ENCODE measurements around the gene FBXL17.

Gene FBXL17

DNA sequence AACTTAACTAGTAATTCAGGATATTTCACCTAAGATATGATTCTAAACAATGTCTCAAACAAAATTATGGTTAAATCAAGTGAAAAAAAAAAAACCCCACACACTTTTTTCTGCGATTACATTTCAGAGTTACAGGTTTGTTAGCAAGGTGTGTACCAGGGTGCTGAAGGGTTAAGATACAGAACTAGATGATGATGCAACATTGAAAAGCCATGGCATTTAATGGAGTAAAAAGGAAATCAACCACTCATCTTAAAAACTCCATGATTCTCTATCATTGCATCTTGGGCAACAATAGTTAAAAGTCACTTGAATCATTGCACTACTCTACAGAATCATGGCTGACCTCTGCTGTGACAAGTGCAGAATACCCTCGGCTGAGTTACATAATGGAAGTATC lies 440.9 kb downstream of the FBXL17 start:
- no peak for DNase-seq

DNA sequence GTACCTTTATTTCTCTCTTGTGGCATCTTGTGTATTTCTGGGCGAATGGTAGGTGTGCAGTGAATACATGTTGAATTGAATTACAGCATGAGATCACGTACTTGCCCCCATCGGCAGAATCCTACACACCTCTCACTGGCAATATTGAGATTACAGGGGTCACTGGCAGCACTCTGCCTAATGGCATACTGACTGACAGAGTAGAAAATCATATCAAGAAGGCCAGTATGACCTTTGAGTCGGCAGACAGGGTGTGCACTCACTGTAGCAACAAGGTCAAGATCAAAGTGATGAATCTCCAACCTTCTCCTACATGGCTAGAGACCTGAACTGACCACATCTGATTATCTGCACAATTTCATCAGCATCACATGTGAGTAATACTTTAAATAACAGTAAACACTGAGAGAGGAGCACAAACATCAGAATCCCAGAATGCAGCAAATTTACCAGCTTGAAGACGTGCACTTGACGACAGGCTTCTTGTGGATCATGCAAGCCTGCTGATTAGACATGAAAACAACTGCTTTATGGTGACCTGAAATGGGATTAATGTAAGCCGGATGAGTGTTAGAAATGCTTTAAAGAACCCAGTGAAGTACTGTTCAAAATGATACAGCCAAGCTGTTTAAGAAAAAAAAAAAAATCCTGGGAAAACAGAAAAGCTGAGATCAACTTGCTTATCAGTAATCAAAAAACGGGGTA lies 444.1 kb downstream of the FBXL17 start:
- no peak for DNase-seq

DNA sequence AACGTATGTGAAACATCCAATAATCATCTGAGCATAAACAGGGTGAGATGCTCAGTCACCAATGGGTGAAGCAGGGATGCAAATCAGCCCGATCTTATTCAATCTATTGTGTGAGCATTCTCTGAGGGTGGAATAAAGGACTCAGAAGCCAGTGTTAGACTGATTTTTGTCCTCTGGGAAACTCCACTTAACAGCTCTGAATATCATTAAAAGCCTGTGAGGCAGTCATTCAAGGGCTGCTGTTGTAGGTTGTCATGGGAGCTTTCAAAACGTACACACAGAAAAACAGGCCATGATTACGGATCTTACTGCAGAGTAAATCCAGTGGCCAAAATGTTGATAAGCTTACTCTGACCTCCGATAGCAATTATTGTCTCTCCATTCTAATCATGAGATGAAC lies 444.7 kb downstream of the FBXL17 start:
- DNase-seq: no peak

DNA sequence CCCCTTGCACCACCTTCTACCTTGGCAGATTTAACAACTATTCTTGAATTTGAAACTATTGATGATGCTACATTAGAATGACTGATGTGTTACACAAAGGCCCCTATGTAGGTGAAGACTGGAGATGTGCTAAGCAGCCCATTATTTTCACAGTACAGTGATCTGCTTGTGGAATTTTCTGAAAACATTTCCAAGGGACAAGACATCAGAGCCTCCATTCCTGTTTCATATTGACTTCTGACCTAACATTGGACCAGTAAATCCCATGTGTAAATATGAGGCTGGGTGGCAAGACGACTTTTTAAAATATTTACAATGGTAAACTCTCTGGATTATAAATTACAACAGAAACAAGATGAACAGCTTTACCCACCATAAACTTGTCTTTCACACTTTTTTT lies 445.4 kb downstream of the FBXL17 start:
- no peak for DNase-seq

DNA sequence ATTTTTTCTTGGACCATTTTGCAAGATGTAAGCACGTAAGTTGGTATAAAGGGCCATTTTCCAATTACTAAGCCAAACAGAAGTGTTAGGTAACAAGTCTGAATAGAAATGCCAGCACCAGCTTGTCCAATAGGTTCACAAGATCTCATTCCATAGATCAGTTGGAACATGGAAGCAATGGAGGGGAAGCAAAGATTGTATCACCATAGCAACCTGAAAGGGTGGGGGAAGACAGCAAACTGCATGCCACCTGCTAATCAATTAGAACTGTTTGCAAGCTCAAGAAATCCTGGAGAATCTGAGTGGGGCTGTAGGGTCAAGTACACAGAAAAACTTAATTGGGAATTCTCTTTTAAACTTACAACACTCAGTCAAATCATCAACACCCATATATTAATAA lies 446.3 kb downstream of the FBXL17 start:
- DNase-seq: no peak

DNA sequence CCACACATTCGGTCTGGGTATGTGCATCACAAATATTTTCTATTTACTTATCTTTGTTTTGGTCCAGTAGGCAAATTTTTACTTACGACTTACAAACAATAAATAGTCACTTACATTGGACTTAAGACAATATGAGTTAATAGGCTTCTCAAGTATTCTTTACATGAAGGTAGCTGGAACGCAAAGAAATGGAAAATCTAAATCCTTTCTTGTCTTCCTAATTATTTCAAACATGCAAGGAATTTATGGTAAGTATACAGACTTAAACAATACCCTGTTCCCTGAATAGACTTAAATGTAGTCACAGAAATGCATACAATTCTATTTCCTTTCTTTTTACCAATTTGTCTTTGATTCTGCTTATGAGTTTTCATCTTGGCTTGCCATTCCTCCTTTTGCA lies 448.6 kb downstream of the FBXL17 start:
- no peak for DNase-seq

DNA sequence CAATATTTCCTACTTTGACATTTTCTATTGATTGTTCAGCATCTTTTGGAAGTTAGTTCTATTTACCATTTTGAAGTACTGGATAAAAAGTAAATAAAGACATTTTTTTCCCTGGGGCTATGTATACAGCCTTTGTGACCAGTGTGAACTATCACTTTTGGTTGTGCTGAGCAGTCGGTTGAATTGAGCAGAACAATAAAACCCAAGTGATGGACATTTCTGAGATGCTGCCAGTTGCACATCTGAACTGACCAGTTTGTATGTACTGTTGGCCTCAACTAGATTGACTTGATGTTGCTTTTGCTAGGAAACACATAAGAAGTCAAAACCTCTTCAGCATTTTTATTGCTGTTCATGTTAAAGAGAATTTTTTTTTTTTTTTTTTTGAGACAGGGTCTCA lies 451.0 kb downstream of the FBXL17 start:
- no peak for DNase-seq

DNA sequence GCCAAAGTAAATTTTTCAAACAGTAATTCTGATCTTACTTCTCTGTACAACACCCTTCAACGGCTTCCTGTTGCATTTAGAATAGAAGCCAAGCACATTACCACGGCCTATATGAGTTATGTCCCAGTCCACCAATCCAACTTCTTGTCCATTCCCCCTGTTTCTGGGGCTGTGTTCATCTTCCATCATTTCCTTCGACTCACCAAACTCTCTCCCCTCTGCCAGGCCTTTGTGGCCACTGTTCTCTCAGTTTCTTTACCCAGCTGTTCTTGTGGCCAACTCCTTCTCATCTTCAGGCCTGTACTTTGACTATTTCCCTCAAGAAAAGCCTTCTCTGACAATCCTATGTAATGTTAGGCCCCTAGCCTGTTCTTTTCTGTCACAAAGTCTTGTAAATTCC lies 451.8 kb downstream of the FBXL17 start:
- DNase-seq: no peak

DNA sequence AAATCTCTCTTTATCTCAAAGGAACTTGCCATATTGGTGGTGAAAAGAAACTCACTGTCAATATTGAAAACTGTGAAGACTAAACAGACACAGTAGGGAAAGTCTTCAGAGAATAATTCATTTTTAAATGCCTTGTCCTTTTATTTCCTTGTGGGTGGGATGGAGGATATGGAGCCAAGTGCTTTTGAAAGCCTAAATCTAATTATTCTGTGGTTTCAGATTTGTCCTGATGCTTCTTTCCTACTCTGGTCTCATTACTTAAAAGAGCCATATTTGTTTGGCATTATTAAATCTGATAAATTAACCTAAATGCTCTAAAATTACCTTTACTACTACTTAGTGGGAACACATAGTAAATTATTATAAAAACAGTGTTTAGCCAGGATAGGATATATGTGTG lies 452.8 kb downstream of the FBXL17 start:
- DNase-seq: no peak

DNA sequence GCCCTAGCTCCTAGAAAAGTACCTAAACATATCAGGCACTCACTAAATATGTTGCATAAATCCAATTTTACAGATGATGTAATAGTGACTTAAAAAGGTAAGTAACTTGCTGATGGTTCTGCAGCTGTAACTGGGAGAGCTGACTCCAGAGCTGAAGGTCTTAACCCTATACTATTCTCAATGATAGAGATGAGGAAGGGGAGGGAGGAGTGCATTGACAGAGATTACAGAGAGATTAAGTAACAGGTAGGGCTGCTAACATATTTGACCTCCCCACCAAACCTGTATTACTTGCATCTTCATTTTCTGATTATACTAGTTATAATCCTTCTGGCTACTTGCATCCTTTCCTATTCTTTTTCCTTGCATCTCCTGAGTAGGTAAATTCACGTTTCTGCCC lies 455.8 kb downstream of the FBXL17 start:
- no peak for DNase-seq

DNA sequence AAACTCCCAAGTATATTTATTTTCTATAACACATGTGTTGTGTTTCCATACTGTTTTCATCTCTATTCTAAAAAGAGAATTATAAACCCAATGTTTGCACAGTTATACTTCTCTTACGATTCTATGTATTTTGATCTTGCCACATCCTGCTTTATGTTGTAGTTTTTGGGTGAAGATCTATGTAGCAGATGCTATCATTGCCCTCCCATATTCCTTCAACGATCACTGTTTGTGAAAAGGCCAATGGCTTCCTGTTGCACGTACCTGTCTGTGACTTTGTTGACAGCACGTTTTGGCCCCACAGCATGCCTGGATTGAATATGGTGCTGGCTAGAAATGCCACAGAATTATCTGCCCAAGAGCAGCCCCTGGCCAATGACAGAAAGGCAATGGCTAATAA lies 456.7 kb downstream of the FBXL17 start:
- DNase-seq: no peak

DNA sequence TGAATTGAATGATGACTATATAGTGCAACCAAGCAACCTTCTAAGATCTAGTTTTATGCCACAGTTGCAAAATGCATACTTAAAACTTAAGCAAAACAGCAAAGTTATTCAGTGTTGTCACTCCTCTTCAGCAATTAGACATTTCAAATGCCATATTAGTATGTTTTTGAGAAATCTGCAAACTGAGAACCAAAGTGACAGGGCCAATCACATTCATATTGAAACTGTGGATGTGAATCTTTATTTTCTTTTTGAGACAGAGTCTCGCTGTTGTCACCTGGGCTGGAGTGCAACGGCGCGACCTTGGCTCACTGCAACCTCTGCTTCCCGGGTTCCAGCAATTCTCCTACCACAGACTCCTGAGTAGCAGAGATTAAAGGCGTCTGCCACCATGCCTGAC lies 461.9 kb downstream of the FBXL17 start:
- DNase-seq: no peak

DNA sequence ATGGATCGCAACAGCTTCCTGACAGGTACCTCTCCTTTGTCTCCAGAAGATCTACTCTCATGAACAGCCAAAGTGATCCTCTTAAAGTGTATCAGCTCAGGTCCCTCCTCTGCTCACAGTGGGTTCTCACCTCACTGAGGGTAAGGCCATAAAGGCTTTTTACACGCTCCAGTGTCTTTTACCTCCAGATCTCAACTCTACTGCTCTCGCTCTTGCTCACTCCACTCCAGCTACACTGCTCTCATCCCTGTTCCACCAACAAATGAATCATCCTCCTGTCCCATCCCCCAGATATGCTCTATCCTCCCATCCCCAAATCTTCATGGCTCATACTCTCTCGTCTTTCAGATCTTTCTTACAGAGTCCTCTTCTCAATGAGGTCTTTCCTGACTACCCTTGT lies 462.5 kb downstream of the FBXL17 start:
- no peak for DNase-seq

DNA sequence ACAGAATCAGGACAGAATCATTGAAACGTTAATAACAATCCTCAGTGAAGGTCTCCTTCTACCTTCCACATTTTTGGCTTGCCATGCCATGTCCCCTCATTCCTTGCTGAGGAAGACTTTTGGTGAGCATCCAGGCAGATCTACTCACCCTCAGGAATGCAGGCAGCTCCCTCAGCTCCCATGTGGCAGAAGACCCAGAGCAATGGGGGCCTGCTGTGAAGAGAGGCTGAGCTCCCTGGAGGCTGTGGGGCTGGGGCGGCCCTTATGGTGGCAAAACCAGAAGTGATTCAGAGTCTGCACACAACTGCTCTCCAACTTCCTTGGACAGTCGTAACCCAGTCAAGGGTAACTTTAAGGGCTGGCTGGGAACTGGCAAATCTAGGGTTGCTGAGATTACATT lies 463.9 kb downstream of the FBXL17 start:
- no peak for DNase-seq

DNA sequence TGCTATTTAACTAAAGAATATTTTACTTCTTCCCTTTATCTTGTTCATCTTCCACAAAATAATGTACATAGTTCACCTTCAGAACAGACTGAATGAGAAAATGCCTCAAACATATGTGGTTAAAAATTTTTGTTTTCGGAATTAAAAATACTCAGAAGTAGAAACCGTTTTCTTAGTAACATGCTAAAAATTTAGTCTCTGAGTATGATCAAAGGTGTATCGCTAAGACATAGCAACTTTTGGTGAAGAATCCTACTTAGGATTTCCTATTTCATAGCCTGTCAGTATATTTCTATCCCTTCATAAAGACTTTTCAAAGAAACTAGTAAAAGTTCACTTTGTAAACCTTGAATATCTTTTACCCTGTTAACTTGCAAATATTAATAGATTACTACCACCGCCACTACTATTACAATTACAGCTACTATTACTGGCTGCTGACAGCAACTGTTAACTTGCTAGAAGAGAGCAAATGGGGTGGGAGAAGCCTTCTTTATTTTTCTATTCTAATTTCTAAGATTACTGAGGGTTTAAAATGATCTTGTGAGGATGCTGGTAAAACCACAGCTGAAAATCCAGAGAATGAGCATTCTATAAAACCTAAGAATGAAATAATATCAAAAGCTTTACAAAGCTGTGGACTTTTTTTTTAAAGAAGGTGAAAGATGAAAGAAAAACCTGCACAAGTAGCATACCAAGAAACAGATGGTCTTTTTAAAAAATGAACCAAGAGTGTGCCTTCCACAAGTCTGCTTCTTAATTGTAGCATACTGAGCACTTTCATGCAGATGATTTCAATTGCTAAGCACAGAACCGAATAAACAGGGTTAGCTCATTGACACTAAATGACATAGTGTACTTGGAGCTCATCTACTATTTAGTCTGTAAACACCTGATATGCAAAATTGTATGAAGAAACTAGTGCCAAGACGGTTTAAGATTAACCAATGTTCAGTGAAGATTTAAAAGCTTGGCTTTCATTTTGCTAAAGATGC lies 464.9 kb downstream of the FBXL17 start:
- no peak for DNase-seq

DNA sequence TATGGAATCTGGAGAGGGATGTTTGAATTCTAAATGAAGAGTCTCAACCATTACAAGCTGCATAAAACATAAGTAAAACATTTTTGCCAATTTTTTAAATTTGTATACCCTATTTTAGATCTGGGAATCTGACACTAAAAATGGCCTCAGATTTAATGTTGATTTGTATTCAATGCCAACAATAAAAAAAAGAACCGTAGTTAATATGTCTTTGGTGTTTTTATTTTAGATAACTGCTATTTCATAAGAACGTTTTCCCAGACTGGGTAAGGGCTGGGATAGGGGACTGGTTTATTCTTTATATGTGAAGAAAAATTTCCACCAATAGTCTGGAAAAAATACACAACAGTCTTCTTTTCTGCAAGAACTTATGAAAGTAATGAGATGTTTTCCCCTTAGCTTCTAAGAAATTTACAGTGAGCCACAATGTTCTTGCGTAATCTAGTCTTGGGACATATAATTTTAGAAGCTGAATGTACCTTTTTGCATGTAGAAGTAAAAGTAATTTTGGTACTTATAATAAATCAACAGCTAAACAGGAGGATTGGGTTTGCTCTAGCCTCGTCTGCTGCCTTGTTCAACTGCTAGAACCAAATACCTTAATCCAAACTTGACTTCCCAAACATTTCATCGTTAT lies 466.6 kb downstream of the FBXL17 start:
- DNase-seq: no peak

DNA sequence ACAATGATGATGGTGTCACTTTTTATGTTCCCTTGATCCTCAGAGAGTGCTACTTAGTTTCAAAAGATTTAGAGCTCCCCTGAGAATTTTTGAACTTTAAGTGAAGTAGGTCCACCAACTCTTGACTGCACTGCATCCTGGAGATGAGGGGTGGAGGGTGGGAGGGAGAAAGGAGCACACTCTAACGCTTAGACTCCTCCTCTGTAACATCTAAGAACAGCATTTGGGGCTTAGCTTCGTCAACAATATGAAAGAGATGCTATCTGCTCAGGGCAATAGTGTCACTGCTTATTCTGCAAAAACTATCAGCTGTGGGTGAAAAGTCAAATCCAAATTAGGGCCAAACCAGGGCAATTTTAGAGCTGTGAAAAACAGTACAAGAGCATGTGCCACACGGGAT lies 468.4 kb downstream of the FBXL17 start:
- no peak for DNase-seq

DNA sequence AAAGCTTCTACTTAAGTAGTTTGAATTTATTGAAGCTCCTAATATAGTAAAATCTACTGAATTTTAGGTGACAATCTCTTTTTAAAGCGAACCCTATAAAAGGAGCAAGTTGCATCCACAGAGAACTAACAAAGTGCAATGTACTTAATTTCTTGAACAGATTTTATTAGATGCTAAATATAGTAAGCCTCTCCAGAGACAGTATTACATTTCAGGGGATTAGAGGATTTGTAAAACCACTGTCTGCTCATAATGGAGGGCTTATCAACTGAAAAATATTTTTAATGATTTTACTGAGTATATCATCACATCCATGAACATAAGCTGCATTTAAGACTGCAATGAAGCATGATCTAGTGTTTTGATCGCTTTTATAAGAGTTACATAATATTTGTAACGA lies 481.2 kb downstream of the FBXL17 start:
- DNase-seq: no peak

DNA sequence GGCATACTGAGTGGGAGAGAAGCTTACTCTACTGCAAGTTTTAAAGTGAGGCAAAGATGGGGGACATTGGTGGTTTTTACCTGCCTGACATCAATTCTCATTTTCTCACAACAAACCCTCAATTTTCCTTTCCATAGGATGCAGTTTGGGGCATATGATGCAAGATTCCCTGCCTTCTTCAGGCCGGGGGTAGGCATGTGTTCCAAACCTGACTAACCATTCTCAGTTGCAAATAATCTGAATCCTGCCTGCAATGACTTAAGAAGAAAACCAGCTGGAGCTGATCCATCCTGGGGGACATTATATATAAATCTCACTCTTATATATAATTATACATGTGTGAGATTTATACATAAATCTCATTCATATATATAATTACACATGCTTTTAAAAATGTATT lies 487.5 kb downstream of the FBXL17 start:
- no peak for DNase-seq

DNA sequence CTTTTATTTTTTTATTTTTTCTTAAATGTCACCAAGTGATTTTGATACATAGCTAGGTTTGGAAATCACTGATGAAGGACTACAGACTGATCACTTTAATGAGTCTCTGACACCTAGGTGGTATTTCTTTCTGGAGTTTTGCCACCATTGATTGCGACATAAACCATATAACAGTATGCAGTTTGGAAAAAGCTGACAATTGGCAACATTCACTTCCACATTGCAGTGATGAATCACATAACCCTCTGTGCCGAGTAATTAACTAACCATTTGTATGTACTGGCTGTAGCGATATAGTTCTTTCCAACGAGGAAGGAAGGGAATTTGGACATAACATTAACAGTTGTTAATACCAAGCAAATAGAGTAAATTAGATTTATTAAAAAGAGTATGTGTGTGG lies 488.3 kb downstream of the FBXL17 start:
- no peak for DNase-seq

DNA sequence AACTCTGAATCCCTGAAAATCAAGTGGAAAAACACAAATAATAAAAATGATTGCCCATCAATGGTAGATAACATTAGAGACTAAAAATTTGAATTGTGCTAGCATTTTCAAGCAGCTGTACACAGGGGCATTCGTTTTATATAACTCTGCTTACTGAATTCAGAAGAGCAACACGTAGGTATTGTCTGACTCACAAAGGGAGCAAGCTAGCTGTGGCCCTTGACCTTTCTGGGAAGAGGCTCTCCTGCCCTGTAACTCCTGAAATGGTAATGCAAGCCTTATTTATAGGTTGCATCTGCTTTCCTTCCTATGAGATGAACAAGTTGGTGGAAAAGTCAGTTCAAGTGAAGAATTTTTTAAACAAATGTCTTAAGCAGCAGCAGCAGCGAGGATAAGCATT lies 492.5 kb downstream of the FBXL17 start:
- DNase-seq: no peak

DNA sequence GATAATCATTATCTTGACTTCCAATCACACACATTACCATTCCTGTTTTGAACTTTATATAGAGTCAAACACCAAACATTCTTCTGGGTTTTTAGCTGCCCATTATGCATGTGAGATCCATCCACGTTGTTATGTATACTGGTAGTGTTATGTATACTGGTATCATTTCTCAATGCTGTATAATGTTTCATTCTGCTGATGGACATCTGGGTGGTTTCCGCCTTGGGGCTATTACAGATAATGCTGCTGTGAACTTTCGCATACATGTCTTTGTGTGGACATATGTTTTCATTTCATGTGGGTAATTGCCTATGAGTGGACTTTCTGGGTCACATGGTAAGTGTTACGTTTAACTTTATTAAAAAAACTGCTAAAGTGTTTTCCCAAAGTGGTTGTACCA lies 493.4 kb downstream of the FBXL17 start:
- DNase-seq: no peak

DNA sequence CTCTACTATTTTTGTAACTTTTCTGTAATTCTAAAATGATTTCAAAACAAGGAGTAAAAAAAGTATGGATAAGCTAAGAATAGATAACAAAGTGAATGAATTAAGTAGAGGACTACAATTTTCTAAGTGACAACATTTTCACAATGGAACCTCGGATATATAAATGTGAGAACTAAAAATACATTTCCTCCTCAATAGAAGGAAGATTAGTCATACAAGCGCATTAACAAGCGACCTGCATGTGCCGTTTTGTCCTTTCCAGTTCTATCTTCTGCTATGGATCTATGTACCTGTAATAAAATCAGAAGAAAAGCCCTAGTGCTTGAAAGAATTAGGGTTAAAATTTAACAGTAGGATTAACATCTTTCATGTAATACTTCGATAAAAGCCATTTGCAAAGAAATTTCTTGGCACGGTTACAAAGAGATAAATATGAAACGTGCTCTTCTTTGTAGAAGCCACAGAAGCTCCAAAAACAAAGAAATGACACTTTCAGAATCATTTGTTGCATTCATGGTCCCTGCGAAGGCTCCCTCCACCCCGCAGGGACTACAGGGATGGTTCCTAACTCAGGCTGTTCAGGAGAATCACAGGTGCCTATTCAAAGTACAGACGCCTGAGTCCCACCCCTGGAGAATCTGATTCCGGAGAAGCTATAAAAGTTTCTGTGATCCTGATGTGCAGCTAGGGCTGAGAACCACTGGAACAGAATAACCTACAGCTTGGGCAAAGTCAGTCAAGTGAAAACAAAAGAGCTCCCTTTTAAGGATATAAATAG lies 494.5 kb downstream of the FBXL17 start:
- no peak for DNase-seq
